ENCODE results near the gene EXOSC3.

DNA sequence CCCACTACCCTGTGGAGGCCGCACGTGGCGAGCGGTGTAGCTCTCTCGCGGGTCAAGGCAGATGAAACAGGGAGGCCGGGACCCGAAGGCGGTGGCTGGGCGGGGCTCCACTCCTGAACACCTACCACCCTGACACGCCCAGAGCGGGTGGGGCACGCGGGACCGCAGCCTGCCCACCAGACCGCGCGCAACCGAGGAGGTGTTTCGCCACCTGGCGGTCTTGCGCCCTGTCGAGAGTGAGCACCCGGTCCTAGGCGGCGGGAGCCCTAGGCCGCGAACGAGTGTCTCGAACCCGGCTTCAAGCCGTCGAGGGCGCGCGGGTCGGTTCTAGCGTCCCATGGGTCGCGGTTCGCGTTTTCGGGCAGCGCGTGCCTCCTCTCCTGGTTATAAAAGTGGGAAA, 2.2 kb upstream of the EXOSC3 start:
- TF ChIP-seq POLR2A (IDR thresholded peaks at IDR 0.05; ENCODE audit: low read depth, low read length) = no peak
- TF ChIP-seq, protein P1, sequence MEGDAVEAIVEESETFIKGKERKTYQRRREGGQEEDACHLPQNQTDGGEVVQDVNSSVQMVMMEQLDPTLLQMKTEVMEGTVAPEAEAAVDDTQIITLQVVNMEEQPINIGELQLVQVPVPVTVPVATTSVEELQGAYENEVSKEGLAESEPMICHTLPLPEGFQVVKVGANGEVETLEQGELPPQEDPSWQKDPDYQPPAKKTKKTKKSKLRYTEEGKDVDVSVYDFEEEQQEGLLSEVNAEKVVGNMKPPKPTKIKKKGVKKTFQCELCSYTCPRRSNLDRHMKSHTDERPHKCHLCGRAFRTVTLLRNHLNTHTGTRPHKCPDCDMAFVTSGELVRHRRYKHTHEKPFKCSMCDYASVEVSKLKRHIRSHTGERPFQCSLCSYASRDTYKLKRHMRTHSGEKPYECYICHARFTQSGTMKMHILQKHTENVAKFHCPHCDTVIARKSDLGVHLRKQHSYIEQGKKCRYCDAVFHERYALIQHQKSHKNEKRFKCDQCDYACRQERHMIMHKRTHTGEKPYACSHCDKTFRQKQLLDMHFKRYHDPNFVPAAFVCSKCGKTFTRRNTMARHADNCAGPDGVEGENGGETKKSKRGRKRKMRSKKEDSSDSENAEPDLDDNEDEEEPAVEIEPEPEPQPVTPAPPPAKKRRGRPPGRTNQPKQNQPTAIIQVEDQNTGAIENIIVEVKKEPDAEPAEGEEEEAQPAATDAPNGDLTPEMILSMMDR (IDR thresholded peaks at IDR 0.05; ENCODE audit: extremely low read depth in 1 of 2, insufficient read depth in 1 of 2, low read depth in 1 of 2, low read length in 2 of 2) = no peak
